OCI-LY1 (cell line): ENCODE results near the gene MTIF3.

Source experiments
- EZH2 ChIP-seq: fragments of 200-600 bp; sonication (generic), shearing (Covaris generic); IDR thresholded peaks from 2 replicates; pipeline ENCODE4 v1.8.0; 2017; ENCODE audit warnings: borderline replicate concordance, mixed run types, mild to moderate bottlenecking, antibody characterized with exemption, low read length, moderate library complexity, mixed read lengths
- TF ChIP-seq, protein P1 (sequence below): fragments of 200-600 bp; sonication (generic), shearing (Covaris generic); IDR thresholded peaks from 2 replicates; pipeline ENCODE4 v1.5.1; 2017; ENCODE audit warnings: mild to moderate bottlenecking, antibody characterized with exemption, low read length, moderate library complexity, mixed read lengths

DNA sequence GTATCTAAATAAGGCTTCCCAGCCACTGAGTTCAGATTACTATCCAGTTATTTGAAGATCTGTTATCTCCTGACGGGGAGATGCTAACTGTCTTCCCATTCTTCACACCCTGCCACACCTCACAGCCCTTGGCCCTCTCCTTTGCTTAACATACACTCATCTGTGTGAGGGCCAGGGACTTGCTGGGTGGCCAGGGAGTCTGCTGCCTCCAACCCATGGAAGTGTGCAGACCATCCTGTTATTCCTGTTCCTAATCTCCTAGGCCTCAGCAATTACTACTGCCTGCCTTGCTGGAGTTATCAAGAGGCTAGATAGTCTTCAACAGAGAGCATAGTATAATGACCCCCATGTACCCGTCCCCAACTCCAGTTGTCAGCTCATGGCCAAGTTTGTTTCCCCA is 62.1 kb downstream of the MTIF3 start:
- TF ChIP-seq, protein P1, sequence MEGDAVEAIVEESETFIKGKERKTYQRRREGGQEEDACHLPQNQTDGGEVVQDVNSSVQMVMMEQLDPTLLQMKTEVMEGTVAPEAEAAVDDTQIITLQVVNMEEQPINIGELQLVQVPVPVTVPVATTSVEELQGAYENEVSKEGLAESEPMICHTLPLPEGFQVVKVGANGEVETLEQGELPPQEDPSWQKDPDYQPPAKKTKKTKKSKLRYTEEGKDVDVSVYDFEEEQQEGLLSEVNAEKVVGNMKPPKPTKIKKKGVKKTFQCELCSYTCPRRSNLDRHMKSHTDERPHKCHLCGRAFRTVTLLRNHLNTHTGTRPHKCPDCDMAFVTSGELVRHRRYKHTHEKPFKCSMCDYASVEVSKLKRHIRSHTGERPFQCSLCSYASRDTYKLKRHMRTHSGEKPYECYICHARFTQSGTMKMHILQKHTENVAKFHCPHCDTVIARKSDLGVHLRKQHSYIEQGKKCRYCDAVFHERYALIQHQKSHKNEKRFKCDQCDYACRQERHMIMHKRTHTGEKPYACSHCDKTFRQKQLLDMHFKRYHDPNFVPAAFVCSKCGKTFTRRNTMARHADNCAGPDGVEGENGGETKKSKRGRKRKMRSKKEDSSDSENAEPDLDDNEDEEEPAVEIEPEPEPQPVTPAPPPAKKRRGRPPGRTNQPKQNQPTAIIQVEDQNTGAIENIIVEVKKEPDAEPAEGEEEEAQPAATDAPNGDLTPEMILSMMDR = no peak
- TF ChIP-seq EZH2 = no peak
